Activated CD4-positive, alpha-beta memory T cell treated with anti-CD3 and anti-CD28 coated beads for 36 hours (primary cell): ENCODE data around the gene IRF5. TPM values are rescaled to one million over a fixed set of nuclear protein-coding genes. Genes with fewer than 3 reads are reported as not detected.

Experiments used
- CTCF ChIA-PET: fragments of 350-600 bp; sonication (Branson Sonifier 250); formaldehyde crosslinking; loops from one replicate; lab custom pipeline; 2021; ENCODE audit warnings: antibody characterized with exemption, inconsistent platforms; lab: Charles Lee
- POLR2A ChIA-PET: fragments of 350-600 bp; sonication (Branson Sonifier 250); formaldehyde crosslinking; loops from one replicate; lab custom pipeline; 2021; ENCODE audit warnings: antibody characterized with exemption; lab: Charles Lee
- DNase-seq: peaks from one replicate; pipeline ENCODE4 v3.0.0-alpha.2; 2020
- H3K27ac Mint-ChIP-seq: one replicate; pipeline ENCODE4 v1.8.0; 2021; ENCODE audit warnings: mixed read lengths
- H3K27me3 Mint-ChIP-seq: one replicate; pipeline ENCODE4 v1.8.0; 2021; ENCODE audit warnings: mixed read lengths
- H3K36me3 Mint-ChIP-seq: one replicate; pipeline ENCODE4 v1.8.0; 2021; ENCODE audit warnings: mixed read lengths
- H3K4me1 Mint-ChIP-seq: one replicate; pipeline ENCODE4 v1.8.0; 2021; ENCODE audit warnings: low read depth, mixed read lengths
- H3K4me3 Mint-ChIP-seq: one replicate; pipeline ENCODE4 v1.8.0; 2021; ENCODE audit warnings: mild to moderate bottlenecking, mixed read lengths
- H3K9me3 Mint-ChIP-seq: one replicate; pipeline ENCODE4 v1.8.0; 2021; ENCODE audit warnings: mixed read lengths
- intact Hi-C: fragments of 100-400 bp; cut with micrococcal nuclease; formaldehyde crosslinking; loops from one replicate; pipeline ENCODE4 v1.15.1; 2023
- total RNA-seq, 2 experiments: library from RNA; stranded (reverse); gene quantifications; one replicate each; pipeline ENCODE4 v1.2.3, GENCODE V29; 2021

Gene IRF5, protein sequence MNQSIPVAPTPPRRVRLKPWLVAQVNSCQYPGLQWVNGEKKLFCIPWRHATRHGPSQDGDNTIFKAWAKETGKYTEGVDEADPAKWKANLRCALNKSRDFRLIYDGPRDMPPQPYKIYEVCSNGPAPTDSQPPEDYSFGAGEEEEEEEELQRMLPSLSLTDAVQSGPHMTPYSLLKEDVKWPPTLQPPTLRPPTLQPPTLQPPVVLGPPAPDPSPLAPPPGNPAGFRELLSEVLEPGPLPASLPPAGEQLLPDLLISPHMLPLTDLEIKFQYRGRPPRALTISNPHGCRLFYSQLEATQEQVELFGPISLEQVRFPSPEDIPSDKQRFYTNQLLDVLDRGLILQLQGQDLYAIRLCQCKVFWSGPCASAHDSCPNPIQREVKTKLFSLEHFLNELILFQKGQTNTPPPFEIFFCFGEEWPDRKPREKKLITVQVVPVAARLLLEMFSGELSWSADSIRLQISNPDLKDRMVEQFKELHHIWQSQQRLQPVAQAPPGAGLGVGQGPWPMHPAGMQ
- 10 to 100 TPM; 21.7 to 22.9 TPM for total RNA-seq

DNA sequence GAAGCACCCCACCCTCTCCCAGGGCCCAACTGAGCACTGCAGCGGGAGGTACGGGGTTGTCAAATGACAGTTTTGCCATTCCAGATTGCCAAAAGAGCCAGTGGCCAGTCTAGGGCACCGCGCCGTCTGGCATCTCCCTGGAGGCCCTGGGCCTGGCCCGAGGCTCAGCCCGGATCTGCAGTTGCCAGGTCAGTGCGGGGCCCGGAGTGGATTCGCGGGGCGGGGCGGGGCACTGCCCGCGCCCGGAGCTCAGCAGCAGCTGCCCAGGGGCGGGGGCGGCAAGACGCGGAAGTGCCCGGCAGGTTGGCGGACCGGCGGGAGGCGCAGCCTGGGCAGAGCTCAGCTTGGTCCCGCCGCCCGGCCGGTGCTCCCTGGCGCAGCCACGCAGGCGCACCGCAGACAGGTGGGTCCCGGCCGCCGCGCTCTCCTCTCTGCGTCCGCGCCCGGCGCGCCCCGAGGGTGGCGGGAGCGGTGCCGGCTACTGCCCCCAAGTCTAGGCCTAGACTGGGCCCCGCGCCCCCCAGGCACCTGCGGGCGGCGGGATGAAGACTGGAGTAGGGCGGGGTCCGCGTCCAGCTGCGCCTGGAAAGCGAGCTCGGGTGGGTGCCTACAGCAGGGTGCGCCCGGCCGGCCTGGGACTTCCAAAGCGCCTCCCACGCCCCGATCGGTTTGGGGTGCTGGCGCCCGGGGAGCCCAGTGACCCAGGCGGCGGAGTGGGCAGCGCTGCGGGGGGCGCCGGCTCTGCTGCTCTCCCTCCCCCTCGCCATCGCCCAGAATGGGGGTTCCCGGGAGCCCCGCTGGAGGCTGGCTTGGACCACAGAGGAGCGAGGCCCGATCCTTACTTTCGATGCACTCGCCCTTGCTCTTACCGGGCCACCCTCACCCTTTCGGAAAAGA, at the start of gene IRF5:
IRF5 (plus strand) TSS at position 281 of the 897 bp plus-strand sequence. CDS start 4,155 bp downstream, outside the sequence.
- Mint-ChIP-seq H3K27me3 (peaks cover 6% of the 10 kb centered on the region), H3K36me3 (no peaks in the 10 kb centered on the region), H3K27ac (peak within 1 kb of the TSS; percentile 69), H3K4me3 (peak within 1 kb of the TSS; percentile 83), H3K9me3 (no peaks in the 10 kb centered on the region), H3K4me1 (peaks cover 49% of the 10 kb centered on the region)
- peak; percentile 48 for DNase-seq
- ChIA-PET CTCF (interaction anchor here (1.0 to 1.4 kb wide), 3 partner anchors 9 to 117 kb away, joined by 3 read pairs; partner anchors contain the start of gene TNPO3), POLR2A (interaction anchor here (0.7 kb wide), 1 partner anchor 116 kb away, joined by 4 read pairs; no protein-coding TSS in a partner anchor)
- intact Hi-C loops = loop anchor here (2.0 to 10.0 kb wide), 2 partner anchors 71 to 117 kb away; partner anchors contain the start of gene TNPO3

DNA sequence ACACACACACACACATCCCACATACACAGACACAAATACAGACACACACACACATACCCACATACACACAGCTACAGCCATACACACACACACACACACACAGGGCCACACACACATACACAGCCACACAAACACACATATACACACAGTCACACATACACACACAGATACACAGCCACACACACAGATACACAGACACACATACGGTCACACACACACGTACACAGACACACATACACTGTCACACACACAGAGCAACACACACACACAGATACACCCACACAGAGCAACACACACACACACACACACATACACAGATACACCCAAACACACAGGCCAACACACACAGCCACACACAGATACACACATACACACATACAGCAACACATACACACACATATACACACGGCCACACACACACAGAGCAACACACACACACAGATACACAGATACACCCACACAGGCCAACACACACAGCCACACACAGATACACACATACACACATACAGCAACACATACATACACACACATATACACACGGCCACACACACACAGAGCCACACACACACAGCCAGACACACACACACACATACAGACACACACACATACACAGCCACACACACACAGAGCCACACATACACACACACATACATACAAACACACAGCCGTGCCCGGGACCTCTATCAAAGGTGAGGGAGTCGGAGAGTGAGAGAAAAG, 49.5 kb upstream of the IRF5 start:
- intact Hi-C loops = no loop called here
- CTCF ChIA-PET = no interaction called here
- DNase-seq = no peak
- H3K4me1 Mint-ChIP-seq = peaks cover 1% of the 10 kb centered on the region
- H3K4me3 Mint-ChIP-seq = no peak overlapping the region
- POLR2A ChIA-PET = no interaction called here
- no peaks in the 10 kb centered on the region for H3K36me3 Mint-ChIP-seq
- H3K27me3 Mint-ChIP-seq = peaks cover 14% of the 10 kb centered on the region
- no peaks in the 10 kb centered on the region for H3K9me3 Mint-ChIP-seq
- H3K27ac Mint-ChIP-seq = no peak overlapping the region

DNA sequence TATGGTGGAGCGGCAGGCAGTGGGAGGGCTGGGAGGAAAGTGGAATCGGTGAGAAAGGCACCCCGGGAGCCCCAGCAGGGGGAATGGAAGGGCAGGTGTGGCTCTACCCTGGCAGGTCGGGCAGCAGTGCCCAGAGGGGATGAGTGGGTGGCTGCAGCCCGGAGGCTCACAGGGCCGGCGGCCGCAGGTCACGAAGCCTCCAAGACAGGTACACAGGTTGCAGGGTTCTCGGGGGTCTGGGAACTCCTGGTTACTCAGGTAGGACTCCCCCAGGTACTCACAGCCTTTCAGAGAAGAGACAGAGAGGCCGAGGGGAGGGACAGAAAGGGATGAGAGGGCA, 49.0 kb upstream of the IRF5 start:
- no peak for DNase-seq
- no peaks in the 10 kb centered on the region for H3K36me3 Mint-ChIP-seq
- POLR2A ChIA-PET = no interaction called here
- CTCF ChIA-PET = interaction anchor here (0.6 kb wide), 1 partner anchor 421 kb away, joined by 3 read pairs; no protein-coding TSS in a partner anchor
- H3K9me3 Mint-ChIP-seq = no peaks in the 10 kb centered on the region
- no peaks in the 10 kb centered on the region for H3K4me1 Mint-ChIP-seq
- no peak overlapping the region for H3K27ac Mint-ChIP-seq
- H3K4me3 Mint-ChIP-seq = no peak overlapping the region
- intact Hi-C loops = no loop called here
- peaks cover 14% of the 10 kb centered on the region for H3K27me3 Mint-ChIP-seq

DNA sequence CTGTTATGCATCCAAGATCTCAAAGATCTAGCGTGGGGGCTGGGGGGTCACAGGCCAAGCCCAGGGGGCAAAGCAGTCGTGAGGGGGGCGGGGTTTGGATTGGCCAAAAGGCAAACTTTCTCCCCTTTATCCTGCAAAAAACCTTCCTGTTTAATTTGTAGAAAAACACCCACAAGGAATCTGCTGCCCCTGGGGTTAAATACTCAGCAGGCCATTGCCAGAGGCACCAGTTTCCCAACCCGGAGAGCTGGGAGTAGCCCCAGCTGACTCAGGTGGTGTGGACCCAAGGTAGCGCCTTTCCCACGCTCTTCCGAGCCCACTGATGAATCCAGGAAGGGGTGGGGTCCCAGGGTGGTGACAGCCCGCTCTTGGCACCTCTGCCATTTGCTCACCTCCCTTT, 48.6 kb upstream of the IRF5 start:
- intact Hi-C loops = no loop called here
- no peak for DNase-seq
- POLR2A ChIA-PET = no interaction called here
- Mint-ChIP-seq H3K36me3 (no peaks in the 10 kb centered on the region), H3K27me3 (peaks cover 14% of the 10 kb centered on the region), H3K9me3 (no peaks in the 10 kb centered on the region), H3K4me3 (no peak overlapping the region), H3K4me1 (no peaks in the 10 kb centered on the region), H3K27ac (no peak overlapping the region)
- CTCF ChIA-PET = interaction anchor here (0.6 kb wide), 1 partner anchor 421 kb away, joined by 3 read pairs; no protein-coding TSS in a partner anchor

DNA sequence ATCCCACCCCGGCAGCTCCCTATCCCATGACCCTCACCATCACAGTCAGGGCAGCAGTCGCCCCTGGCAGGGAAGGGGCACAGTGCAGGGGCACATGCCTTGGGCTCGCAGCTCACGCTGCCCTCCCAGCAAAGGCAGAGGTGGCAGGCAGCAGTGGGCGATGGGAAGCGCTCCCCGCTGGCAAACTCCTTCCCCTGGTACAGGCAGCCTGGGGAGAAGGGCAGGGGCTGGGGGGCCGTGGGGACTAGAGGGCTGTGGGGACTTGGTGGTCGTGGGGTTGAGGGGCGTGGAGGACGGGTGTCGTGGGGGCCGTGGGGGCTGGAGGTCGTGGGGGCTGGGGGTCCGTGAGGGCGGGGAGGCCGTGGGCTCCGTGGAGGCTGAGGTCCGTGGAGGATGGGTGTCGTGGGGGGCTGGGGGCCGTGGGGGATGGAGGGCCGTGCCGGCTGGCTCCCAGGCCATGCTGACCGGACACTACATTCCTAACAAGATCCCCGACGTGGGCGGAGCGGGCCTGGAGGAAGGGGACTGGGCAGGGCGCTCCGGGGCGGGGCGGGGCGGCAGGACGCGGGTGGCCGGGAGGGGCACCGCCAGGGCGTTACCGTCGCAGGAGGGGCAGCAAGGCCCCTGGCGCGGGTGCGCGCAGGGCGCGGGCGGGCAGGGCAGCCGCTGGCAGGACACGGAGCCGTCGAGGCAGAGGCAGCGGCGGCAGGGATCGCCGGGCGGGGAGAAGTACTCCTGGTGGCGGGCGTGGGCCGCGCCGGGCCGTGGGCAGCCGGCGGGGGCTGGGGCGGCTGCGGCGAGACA, 47.2 kb upstream of the IRF5 start:
- Mint-ChIP-seq H3K36me3 (no peaks in the 10 kb centered on the region), H3K4me1 (no peaks in the 10 kb centered on the region), H3K27ac (no peak overlapping the region), H3K9me3 (no peaks in the 10 kb centered on the region), H3K4me3 (peak overlapping the region; percentile 20), H3K27me3 (peaks cover 14% of the 10 kb centered on the region)
- DNase-seq = no peak
- ChIA-PET POLR2A (no interaction called here), CTCF (no interaction called here)
- intact Hi-C loops = no loop called here

DNA sequence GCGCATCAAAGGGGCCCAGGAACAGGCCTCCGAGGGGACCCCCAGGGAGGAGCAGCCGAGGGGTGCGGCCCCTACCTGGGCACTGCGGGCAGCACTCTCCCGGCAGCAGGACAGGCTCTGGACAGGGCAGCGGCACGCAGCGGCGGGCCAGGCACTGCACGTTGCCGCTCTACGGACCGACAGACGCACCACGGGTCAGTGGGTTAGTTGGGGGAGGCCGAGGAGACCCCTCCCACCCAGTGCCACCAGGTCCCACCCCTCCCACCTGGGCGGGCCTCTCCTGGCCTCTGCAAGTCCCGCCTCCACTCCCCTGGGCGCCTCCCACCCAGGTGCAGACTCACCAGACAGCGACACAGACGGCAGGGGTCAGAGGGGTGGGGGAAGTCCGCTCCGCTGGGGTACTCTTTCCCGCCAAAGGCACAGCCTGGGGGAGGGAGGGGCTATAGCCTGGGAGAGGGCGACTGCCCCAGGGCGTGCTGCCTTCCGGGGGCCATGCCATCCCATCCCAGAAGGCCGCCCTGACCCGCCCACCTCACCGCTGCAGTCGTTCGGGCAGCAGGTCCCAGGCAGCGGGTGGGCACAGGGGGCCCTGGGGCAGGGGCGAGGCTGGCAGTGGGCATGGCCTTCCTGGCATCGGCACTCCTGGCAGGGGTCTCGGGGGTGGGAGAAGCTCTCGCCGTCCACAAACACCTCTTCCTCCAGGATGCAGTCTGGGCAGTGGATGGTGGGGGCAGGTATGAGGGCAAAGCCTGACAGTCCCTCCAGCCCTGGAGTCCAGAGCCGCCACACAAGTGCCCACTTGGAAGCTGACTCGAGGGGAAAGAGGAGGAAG, 46.4 kb upstream of the IRF5 start:
- no peak overlapping the region for H3K27ac Mint-ChIP-seq
- CTCF ChIA-PET = interaction anchor here (1.5 kb wide), 1 partner anchor 8 kb away, joined by 4 read pairs; no protein-coding TSS in a partner anchor
- peaks cover 13% of the 10 kb centered on the region for H3K27me3 Mint-ChIP-seq
- no peaks in the 10 kb centered on the region for H3K9me3 Mint-ChIP-seq
- H3K4me1 Mint-ChIP-seq = no peaks in the 10 kb centered on the region
- no peaks in the 10 kb centered on the region for H3K36me3 Mint-ChIP-seq
- no peak overlapping the region for H3K4me3 Mint-ChIP-seq
- DNase-seq = no peak
- POLR2A ChIA-PET = no interaction called here
- intact Hi-C loops = no loop called here

DNA sequence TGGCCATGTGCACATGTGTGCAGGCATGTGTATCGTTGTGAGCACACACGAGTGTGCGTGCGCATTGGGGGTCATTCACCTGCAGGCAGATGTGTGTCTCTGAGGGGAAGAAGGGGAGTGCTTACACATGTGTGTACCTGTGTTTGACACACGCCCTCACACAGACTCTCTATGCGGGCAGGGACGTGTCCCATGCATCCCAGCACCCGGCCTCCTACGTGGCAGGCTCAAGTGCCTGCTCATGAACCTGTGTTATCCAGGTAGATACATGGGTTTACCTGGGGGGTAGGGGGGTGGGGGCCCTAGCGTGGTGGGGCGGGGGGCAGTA, 45.8 kb upstream of the IRF5 start:
- no peak overlapping the region for H3K27ac Mint-ChIP-seq
- H3K4me1 Mint-ChIP-seq = no peaks in the 10 kb centered on the region
- ChIA-PET POLR2A (no interaction called here), CTCF (interaction anchor here (1.5 kb wide), 1 partner anchor 8 kb away, joined by 4 read pairs; no protein-coding TSS in a partner anchor)
- intact Hi-C loops = no loop called here
- peaks cover 13% of the 10 kb centered on the region for H3K27me3 Mint-ChIP-seq
- no peaks in the 10 kb centered on the region for H3K36me3 Mint-ChIP-seq
- H3K9me3 Mint-ChIP-seq = no peaks in the 10 kb centered on the region
- H3K4me3 Mint-ChIP-seq = no peak overlapping the region
- DNase-seq = no peak

DNA sequence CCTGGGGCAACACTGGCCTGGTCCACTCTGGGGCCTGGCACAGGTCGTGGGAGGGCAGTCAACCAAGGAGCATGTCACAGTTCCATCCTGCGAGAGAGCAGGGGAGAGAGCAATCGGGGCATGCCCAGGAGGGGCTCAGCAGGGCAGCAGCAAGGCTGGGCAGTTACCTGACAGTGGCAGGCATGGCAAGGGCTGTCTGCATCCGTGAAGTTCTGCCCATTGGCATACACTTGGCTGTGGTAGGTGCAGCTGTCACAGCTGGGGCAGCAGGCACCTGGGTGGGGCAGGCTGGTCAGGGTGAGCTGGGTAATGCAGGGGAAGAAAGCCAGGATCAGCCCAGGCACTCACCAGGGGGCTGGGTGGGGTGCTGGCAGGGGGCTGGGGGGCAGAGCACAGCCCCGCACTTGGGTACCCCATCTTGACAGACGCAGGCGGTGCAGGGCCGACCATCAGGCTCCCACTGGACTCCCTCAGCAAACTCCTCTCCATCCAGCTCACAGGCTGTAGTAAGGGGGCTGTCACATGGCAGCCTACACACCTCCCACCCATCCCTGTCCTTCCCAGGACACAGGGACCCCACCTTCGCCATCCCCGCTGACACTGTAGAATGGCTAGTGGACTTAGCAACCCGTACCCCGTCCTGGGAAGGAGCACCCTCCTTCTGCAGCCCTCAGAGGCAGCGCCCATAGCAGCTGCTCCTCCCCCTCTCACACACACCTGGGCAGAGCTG, 45.0 kb upstream of the IRF5 start:
- ChIA-PET CTCF (interaction anchor here (0.8 to 1.5 kb wide), 2 partner anchors 9 kb away, joined by 4 read pairs; no protein-coding TSS in a partner anchor), POLR2A (no interaction called here)
- H3K27ac Mint-ChIP-seq = no peak overlapping the region
- no peaks in the 10 kb centered on the region for H3K36me3 Mint-ChIP-seq
- peaks cover 13% of the 10 kb centered on the region for H3K27me3 Mint-ChIP-seq
- H3K4me3 Mint-ChIP-seq = no peak overlapping the region
- H3K4me1 Mint-ChIP-seq = no peaks in the 10 kb centered on the region
- intact Hi-C loops = no loop called here
- no peaks in the 10 kb centered on the region for H3K9me3 Mint-ChIP-seq
- no peak for DNase-seq

DNA sequence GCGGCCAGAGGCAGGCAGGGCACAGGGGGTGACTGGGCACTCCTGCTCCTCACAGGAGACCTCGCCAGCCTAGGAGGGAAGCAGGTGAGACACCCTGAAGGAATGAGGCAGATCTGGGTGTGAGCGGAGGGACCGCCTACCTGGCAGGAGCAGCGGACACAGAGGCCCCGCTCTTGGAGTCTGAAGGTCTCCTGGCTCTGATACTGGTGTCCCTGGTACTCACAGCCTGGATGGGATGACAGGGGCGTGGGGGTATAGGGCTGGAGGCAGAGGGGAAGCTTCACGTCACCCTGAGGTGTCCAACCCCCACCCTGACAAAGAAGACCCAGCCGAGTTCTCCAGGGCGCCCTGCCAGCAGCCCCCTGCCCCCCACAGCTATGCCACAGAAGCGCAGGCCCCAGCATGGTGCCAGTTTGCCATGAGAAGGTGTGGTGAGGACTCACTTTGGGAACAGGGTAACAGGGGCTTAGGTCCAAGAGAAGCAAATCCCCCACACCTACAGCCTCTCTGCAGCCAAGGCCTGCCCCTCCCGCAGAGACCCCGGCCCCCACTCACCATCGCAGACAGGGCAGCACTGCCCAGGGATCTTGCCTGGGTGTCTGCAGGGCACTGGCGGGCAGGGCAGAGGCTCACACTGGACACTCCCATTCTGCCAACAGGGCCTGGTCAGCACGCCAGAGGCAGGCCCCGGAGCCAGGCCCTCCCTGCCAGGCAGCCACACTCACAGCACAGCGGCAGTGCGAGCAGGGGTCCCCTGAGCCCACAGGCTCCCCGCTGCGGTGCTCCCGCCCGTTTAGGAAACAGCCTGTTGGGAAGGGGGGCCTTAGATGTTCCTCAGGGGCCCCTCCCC, 44.3 kb upstream of the IRF5 start:
- H3K4me1 Mint-ChIP-seq = no peaks in the 10 kb centered on the region

More for the DNA sequence above, 44.3 kb upstream of the IRF5 start:
- Mint-ChIP-seq H3K27ac (no peak overlapping the region), H3K27me3 (peaks cover 15% of the 10 kb centered on the region), H3K9me3 (peaks cover 1% of the 10 kb centered on the region), H3K36me3 (peaks cover 1% of the 10 kb centered on the region), H3K4me3 (no peak overlapping the region)
- no peak for DNase-seq
- intact Hi-C loops = no loop called here
- ChIA-PET CTCF (interaction anchor here (0.8 to 1.8 kb wide), 2 partner anchors 10 to 198 kb away, joined by 4 to 5 read pairs; no protein-coding TSS in a partner anchor), POLR2A (no interaction called here)
